OCI-LY7 (cell line): Measurements from ENCODE around the gene HOGA1. TPM values are rescaled to one million over a fixed set of nuclear protein-coding genes. Genes with fewer than 3 reads are reported as not detected.

ENCODE experiments used
- BruUV-seq: library from RNA; stranded (reverse); fragments of 400-500 nt; replicated peaks from 2 replicates; lab custom pipeline; 2021; lab: Mats Ljungman, UMichigan
- CTCF ChIA-PET: fragments of 300-600 bp; sonication (Branson Sonifier 250); formaldehyde crosslinking; loops from one replicate; lab custom pipeline; 2022; ENCODE audit warnings: antibody characterized with exemption; ENCODE audit not compliant: unreplicated experiment; lab: Charles Lee
- POLR2A ChIA-PET: fragments of 300-600 bp; sonication (Branson Sonifier 250); formaldehyde crosslinking; loops from one replicate; lab custom pipeline; 2022; ENCODE audit warnings: antibody characterized with exemption; lab: Charles Lee
- DNase-seq: peaks from one replicate; pipeline ENCODE4 v3.0.0-alpha.2; 2015; ENCODE audit warnings: low spot score
- H2AFZ ChIP-seq: fragments of 200-600 bp; sonication (generic), shearing (Covaris generic); 2 replicates; pipeline ENCODE4 v1.6.1; 2014; ENCODE audit warnings: mild to moderate bottlenecking, antibody characterized with exemption, low read length, moderate library complexity
- H3K27ac ChIP-seq: fragments of 200-600 bp; sonication (generic); 2 replicates; pipeline ENCODE4 v1.5.1; 2014; ENCODE audit warnings: mixed run types, low read depth, mild to moderate bottlenecking, moderate library complexity, low read length, inconsistent platforms; ENCODE audit not compliant: poor library complexity, severe bottlenecking
- H3K36me3 ChIP-seq: fragments of 200-600 bp; sonication (generic); 2 replicates; pipeline ENCODE4 v1.6.1; 2014; ENCODE audit warnings: mild to moderate bottlenecking, antibody characterized with exemption, low read length, moderate library complexity, mixed read lengths; ENCODE audit not compliant: insufficient read depth
- H3K4me1 ChIP-seq: fragments of 200-600 bp; sonication (generic); 2 replicates; pipeline ENCODE4 v1.5.1; 2014; ENCODE audit warnings: mild to moderate bottlenecking, low read length; ENCODE audit not compliant: insufficient read depth, poor library complexity, severe bottlenecking
- H3K4me2 ChIP-seq: fragments of 200-600 bp; sonication (generic); 2 replicates; pipeline ENCODE4 v1.6.1; 2014; ENCODE audit warnings: mild to moderate bottlenecking, low read length
- H3K4me3 ChIP-seq: fragments of 200-600 bp; sonication (generic); 2 replicates; pipeline ENCODE4 v1.5.1; 2014; ENCODE audit warnings: mild to moderate bottlenecking, low read depth, low read length; ENCODE audit not compliant: poor library complexity, severe bottlenecking
- H3K79me2 ChIP-seq: fragments of 200-600 bp; sonication (generic); 2 replicates; pipeline ENCODE4 v1.6.1; 2016; ENCODE audit warnings: low read depth, mild to moderate bottlenecking, low read length, moderate library complexity, mixed read lengths; ENCODE audit not compliant: insufficient read depth
- H3K9me2 ChIP-seq: fragments of 200-600 bp; sonication (generic); 2 replicates; pipeline ENCODE4 v1.6.1; 2016; ENCODE audit warnings: mild to moderate bottlenecking, low read length, mixed read lengths; ENCODE audit not compliant: insufficient read depth
- H3K9me3 ChIP-seq: fragments of 200-600 bp; sonication (generic); 2 replicates; pipeline ENCODE4 v1.6.1; 2014; ENCODE audit warnings: mild to moderate bottlenecking, mixed run types, low read length, mixed read lengths
- H4K20me1 ChIP-seq: fragments of 200-600 bp; sonication (generic); 2 replicates; pipeline ENCODE4 v1.6.1; 2014; ENCODE audit warnings: mild to moderate bottlenecking, antibody characterized with exemption, low read length, moderate library complexity, mixed read lengths; ENCODE audit not compliant: insufficient read depth
- EZH2phosphoT487 ChIP-seq: fragments of 200-600 bp; sonication (generic); IDR thresholded peaks from 2 replicates; pipeline ENCODE4 v1.6.1; 2018; ENCODE audit warnings: low read depth, borderline replicate concordance, mild to moderate bottlenecking, mixed run types, antibody characterized with exemption, low read length, moderate library complexity, mixed read lengths
- intact Hi-C: fragments of 100-400 bp; cut with micrococcal nuclease; formaldehyde crosslinking; loops from one replicate; pipeline ENCODE4 v1.10.0; 2022; ENCODE audit not compliant: unreplicated experiment
- total RNA-seq, 2 experiments: library from RNA; depleted of rRNA in 1 of 2; stranded (reverse); fragments of >200 nt in 1 of 2; shearing (Covaris generic) in 1 of 2; gene quantifications; 2 replicates each; pipeline ENCODE4 v1.2.3, GENCODE V29; 2014 to 2022
- TF ChIP-seq, protein P1 (sequence below): fragments of 200-600 bp; sonication (generic); conservative IDR thresholded peaks from 2 replicates; pipeline ENCODE4 v1.5.1; 2014; ENCODE audit warnings: mild to moderate bottlenecking, antibody characterized with exemption, low read length, moderate library complexity, mixed read lengths

The HOGA1 gene
- total RNA-seq, 2 experiments from 2014 or later = 0.25 TPM; not detected in 1

GRCh38 chr10:97623277-97623676 lies 39.1 kb downstream of the HOGA1 start:
- H3K9me2 ChIP-seq = no peaks in the 10 kb centered on the region
- H3K4me3 ChIP-seq = no peak overlapping the region
- H4K20me1 ChIP-seq = no peaks in the 10 kb centered on the region
- H3K79me2 ChIP-seq = no peaks in the 10 kb centered on the region
- no peak overlapping the region for H3K4me2 ChIP-seq
- intact Hi-C loops = no loop called here
- CTCF ChIA-PET = no interaction called here
- no TSS peak for BruUV-seq
- H3K36me3 ChIP-seq = no peaks in the 10 kb centered on the region
- no peaks in the 10 kb centered on the region for H3K4me1 ChIP-seq
- H2AFZ ChIP-seq = no peak overlapping the region
- POLR2A ChIA-PET = interaction anchor here (0.5 to 0.7 kb wide), 3 partner anchors 93 to 169 kb away, joined by 4 read pairs; no protein-coding TSS in a partner anchor
- no peaks in the 10 kb centered on the region for H3K9me3 ChIP-seq
- H3K27ac ChIP-seq = no peak overlapping the region
- no peak for DNase-seq
- TF ChIP-seq, protein P1, sequence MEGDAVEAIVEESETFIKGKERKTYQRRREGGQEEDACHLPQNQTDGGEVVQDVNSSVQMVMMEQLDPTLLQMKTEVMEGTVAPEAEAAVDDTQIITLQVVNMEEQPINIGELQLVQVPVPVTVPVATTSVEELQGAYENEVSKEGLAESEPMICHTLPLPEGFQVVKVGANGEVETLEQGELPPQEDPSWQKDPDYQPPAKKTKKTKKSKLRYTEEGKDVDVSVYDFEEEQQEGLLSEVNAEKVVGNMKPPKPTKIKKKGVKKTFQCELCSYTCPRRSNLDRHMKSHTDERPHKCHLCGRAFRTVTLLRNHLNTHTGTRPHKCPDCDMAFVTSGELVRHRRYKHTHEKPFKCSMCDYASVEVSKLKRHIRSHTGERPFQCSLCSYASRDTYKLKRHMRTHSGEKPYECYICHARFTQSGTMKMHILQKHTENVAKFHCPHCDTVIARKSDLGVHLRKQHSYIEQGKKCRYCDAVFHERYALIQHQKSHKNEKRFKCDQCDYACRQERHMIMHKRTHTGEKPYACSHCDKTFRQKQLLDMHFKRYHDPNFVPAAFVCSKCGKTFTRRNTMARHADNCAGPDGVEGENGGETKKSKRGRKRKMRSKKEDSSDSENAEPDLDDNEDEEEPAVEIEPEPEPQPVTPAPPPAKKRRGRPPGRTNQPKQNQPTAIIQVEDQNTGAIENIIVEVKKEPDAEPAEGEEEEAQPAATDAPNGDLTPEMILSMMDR = no peak
- TF ChIP-seq EZH2phosphoT487 = no peak

GRCh38 chr10:97627731-97628130 lies 43.5 kb downstream of the HOGA1 start:
- no peak for TF ChIP-seq EZH2phosphoT487
- TF ChIP-seq, protein P1 = no peak
- intact Hi-C loops = no loop called here
- H3K9me2 ChIP-seq = no peaks in the 10 kb centered on the region
- H3K4me2 ChIP-seq = no peak overlapping the region
- H3K27ac ChIP-seq = no peak overlapping the region
- CTCF ChIA-PET = no interaction called here
- H3K4me1 ChIP-seq = no peaks in the 10 kb centered on the region
- H4K20me1 ChIP-seq = no peaks in the 10 kb centered on the region
- no peaks in the 10 kb centered on the region for H3K79me2 ChIP-seq
- POLR2A ChIA-PET = interaction anchor here (1.3 kb wide), 1 partner anchor 11 kb away, joined by 3 read pairs; no protein-coding TSS in a partner anchor
- H2AFZ ChIP-seq = no peak overlapping the region
- BruUV-seq = no TSS peak
- no peaks in the 10 kb centered on the region for H3K9me3 ChIP-seq
- DNase-seq = no peak
- no peaks in the 10 kb centered on the region for H3K36me3 ChIP-seq
- no peak overlapping the region for H3K4me3 ChIP-seq

DNA sequence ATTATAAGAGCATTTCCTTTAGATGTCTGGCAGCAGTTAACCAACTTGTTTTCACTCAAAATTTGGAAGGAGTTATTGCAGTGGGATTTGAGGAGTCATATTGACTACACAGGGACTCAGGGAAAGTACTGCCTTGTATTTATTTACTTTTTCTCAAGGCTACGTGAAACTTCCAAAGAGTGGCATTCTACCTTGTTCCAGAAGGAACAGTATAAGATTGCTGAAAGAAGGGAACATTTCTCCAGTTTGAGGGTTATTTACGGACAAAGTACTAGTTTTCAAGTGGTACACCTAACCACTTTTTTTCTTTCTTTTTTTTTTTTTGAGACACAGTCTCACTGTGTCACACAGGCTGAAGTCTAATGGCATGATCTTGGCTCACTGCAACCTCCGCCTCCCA lies 44.0 kb downstream of the HOGA1 start:
- ChIA-PET POLR2A (interaction anchor here (1.3 kb wide), 1 partner anchor 10 kb away, joined by 3 read pairs; no protein-coding TSS in a partner anchor), CTCF (no interaction called here)
- Histone ChIP-seq H3K79me2 (no peaks in the 10 kb centered on the region), H3K36me3 (no peaks in the 10 kb centered on the region), H4K20me1 (no peaks in the 10 kb centered on the region), H3K9me3 (no peaks in the 10 kb centered on the region), H3K4me1 (no peaks in the 10 kb centered on the region), H2AFZ (no peak overlapping the region), H3K4me3 (no peak overlapping the region), H3K27ac (no peak overlapping the region), H3K9me2 (no peaks in the 10 kb centered on the region), H3K4me2 (no peak overlapping the region)
- no peak for DNase-seq
- no TSS peak for BruUV-seq
- TF ChIP-seq, protein P1 = no peak
- TF ChIP-seq EZH2phosphoT487 = no peak
- intact Hi-C loops = no loop called here
